Breast epithelium (tissue), 4 donors: ENCODE results near the gene SEC24A. TPM values are rescaled to one million over a fixed set of nuclear protein-coding genes. Genes with fewer than 3 reads are reported as not detected.
"Not testable (repeated sequence)": the region's sequence is repeated elsewhere in the genome, so short reads cannot be mapped to it uniquely, and the experiment has no call there.

Experiments used
- DNase-seq, 2 donors: peaks; one replicate each; pipeline ENCODE4 v3.0.0-alpha.2; 2019; ENCODE audit warnings: low spot score in 2 of 2
- H3K27ac ChIP-seq, 2 donors: fragments of 200-600 bp; sonication (generic) in 1 of 2; one replicate each; pipeline ENCODE4 v1.5.1; 2016 to 2019; ENCODE audit warnings: mild to moderate bottlenecking in 1 of 2
- H3K27me3 ChIP-seq, 2 donors: fragments of 200-600 bp; sonication (generic) in 1 of 2; one replicate each; pipeline versions ENCODE4 v1.5.1 to v1.6.0; 2017 to 2019; ENCODE audit warnings: control low read depth in 1 of 2, mild to moderate bottlenecking in 1 of 2
- H3K36me3 ChIP-seq: fragments of 200-600 bp; one replicate; pipeline ENCODE4 v1.5.1; 2019
- H3K4me1 ChIP-seq, 2 donors: fragments of 200-600 bp; sonication (generic); one replicate each; pipeline ENCODE4 v1.5.1; 2016 to 2019; ENCODE audit warnings: control low read depth in 1 of 2
- H3K4me3 ChIP-seq, 3 donors: fragments of 200-600 bp; sonication (generic); 1 replicate in 2 of 3; 2 replicates in 1 of 3; pipeline ENCODE4 v1.5.1; 2016 to 2019; ENCODE audit warnings: mild to moderate bottlenecking in 3 of 3, moderate library complexity in 2 of 3
- H3K9me3 ChIP-seq, 2 donors: fragments of 200-600 bp; sonication (generic) in 1 of 2; one replicate each; pipeline ENCODE4 v1.5.1; 2016 to 2019; ENCODE audit warnings: control low read depth in 1 of 2
- CTCF ChIP-seq, 3 donors: fragments of 450-650 bp; IDR thresholded peaks; one replicate each; pipeline ENCODE4 v1.5.1; 2016 to 2017; ENCODE audit warnings: antibody characterized with exemption in 3 of 3, mild to moderate bottlenecking in 3 of 3, moderate library complexity in 3 of 3
- POLR2A ChIP-seq: fragments of 450-650 bp; IDR thresholded peaks from one replicate; pipeline ENCODE4 v1.6.1; 2016; ENCODE audit warnings: antibody characterized with exemption, mild to moderate bottlenecking, moderate library complexity
- POLR2AphosphoS5 ChIP-seq, 3 donors: sonication (generic); formaldehyde crosslinking; IDR thresholded peaks; one replicate each; pipeline ENCODE4 v1.6.1; 2017; ENCODE audit warnings: antibody characterized with exemption in 3 of 3
- intact Hi-C: fragments of 100-400 bp; cut with DNase I; formaldehyde crosslinking; loops from one replicate; pipeline ENCODE4 v1.15.1; 2023; ENCODE audit warnings: low total_unique reads
- total RNA-seq, 3 donors: library from RNA; depleted of rRNA; stranded (reverse); fragments of >200 nt; gene quantifications; one replicate each; pipeline ENCODE4 v1.1.0, GENCODE V29; 2016

The SEC24A gene
- total RNA-seq, 3 donors from 2014 or later = 15.0 to 25.0 (median 21.6) TPM

- no peaks in the 10 kb centered on the region for H3K9me3 ChIP-seq
- TF ChIP-seq POLR2A (no peak), CTCF (IDR thresholded peaks at IDR 0.05) (no peak), POLR2AphosphoS5 (IDR thresholded peaks at IDR 0.05) (no peak)
- H3K4me1 ChIP-seq = no peaks in the 10 kb centered on the region
- H3K27ac ChIP-seq = no peak overlapping the region
- intact Hi-C loops = no loop called here
- no peaks in the 10 kb centered on the region for H3K27me3 ChIP-seq
- no peak for DNase-seq
- no peak overlapping the region for H3K4me3 ChIP-seq
- H3K36me3 ChIP-seq = peaks cover 5% of the 10 kb centered on the region
Observed at GRCh38 chr5:134614450-134615085, 34.0 kb upstream of the SEC24A start.

GRCh38 chr5:134620634-134621033 lies 28.0 kb upstream of the SEC24A start:
- no peak for TF ChIP-seq POLR2AphosphoS5 (IDR thresholded peaks at IDR 0.05)
- TF ChIP-seq POLR2A = no peak
- no peak for TF ChIP-seq CTCF (IDR thresholded peaks at IDR 0.05)
- no peak overlapping the region for H3K4me3 ChIP-seq
- H3K9me3 ChIP-seq = no peaks in the 10 kb centered on the region
- no peak for DNase-seq
- no peak overlapping the region for H3K27ac ChIP-seq
- H3K36me3 ChIP-seq = peaks cover 5% of the 10 kb centered on the region
- H3K27me3 ChIP-seq = no peaks in the 10 kb centered on the region
- H3K4me1 ChIP-seq = no peaks in the 10 kb centered on the region
- intact Hi-C loops = no loop called here

- DNase-seq = no peak
- H3K27me3 ChIP-seq = no peaks in the 10 kb centered on the region
- no peak overlapping the region for H3K4me3 ChIP-seq
- TF ChIP-seq POLR2AphosphoS5 (IDR thresholded peaks at IDR 0.05) = no peak
- no peak for TF ChIP-seq POLR2A
- no peak for TF ChIP-seq CTCF (IDR thresholded peaks at IDR 0.05)
- intact Hi-C loops = no loop called here
- H3K27ac ChIP-seq = peak overlapping the region in 1 of 2 donors; percentile 73
- H3K9me3 ChIP-seq = no peaks in the 10 kb centered on the region
- H3K36me3 ChIP-seq = no peaks in the 10 kb centered on the region
- no peaks in the 10 kb centered on the region for H3K4me1 ChIP-seq
Observed at GRCh38 chr5:134625559-134625958, 23.0 kb upstream of the SEC24A start.

GRCh38 chr5:134626369-134627014 lies 22.1 kb upstream of the SEC24A start:
- no peaks in the 10 kb centered on the region for H3K36me3 ChIP-seq
- no peak for TF ChIP-seq POLR2AphosphoS5 (IDR thresholded peaks at IDR 0.05)
- TF ChIP-seq CTCF (IDR thresholded peaks at IDR 0.05) = no peak
- no peak for TF ChIP-seq POLR2A
- no peak overlapping the region for H3K4me3 ChIP-seq
- no peaks in the 10 kb centered on the region for H3K27me3 ChIP-seq
- peak overlapping the region; percentile 70 to 73 for H3K27ac ChIP-seq
- no peaks in the 10 kb centered on the region for H3K9me3 ChIP-seq
- intact Hi-C loops = no loop called here
- H3K4me1 ChIP-seq = peaks cover 0 to 2% of the 10 kb centered on the region in 2 donors
- no peak for DNase-seq

GRCh38 chr5:134634227-134634626 lies 14.4 kb upstream of the SEC24A start:
- H3K4me1 ChIP-seq = peaks cover 0 to 4% of the 10 kb centered on the region in 2 donors
- H3K4me3 ChIP-seq = no peak overlapping the region
- intact Hi-C loops = no loop called here
- no peaks in the 10 kb centered on the region for H3K27me3 ChIP-seq
- no peak for TF ChIP-seq POLR2AphosphoS5 (IDR thresholded peaks at IDR 0.05)
- TF ChIP-seq CTCF (IDR thresholded peaks at IDR 0.05) = no peak
- no peak overlapping the region for H3K27ac ChIP-seq
- no peaks in the 10 kb centered on the region for H3K9me3 ChIP-seq
- no peaks in the 10 kb centered on the region for H3K36me3 ChIP-seq
- no peak for DNase-seq

- H3K36me3 ChIP-seq, H3K4me1 ChIP-seq, H3K27ac ChIP-seq, intact Hi-C loops, H3K9me3 ChIP-seq, H3K4me3 ChIP-seq, DNase-seq, H3K27me3 ChIP-seq: not testable (repeated sequence)
Observed at GRCh38 chr5:134635366-134635765, 13.2 kb upstream of the SEC24A start.
